HEK293 (cell line): Measurements from ENCODE around the gene EIF3B.
"Not testable (repeated sequence)": the region's sequence is repeated elsewhere in the genome, so short reads cannot be mapped to it uniquely, and the experiment has no call there.

ENCODE experiments used
- CTCF ChIA-PET: fragments of 350-600 bp; formaldehyde crosslinking; extraction: SDS; loops from one replicate; lab custom pipeline; 2021; ENCODE audit warnings: antibody characterized with exemption; lab: Yijun Ruan, JAX
- POLR2A ChIA-PET: fragments of 300-600 bp; formaldehyde crosslinking; extraction: SDS; loops from one replicate; lab custom pipeline; 2020; ENCODE audit warnings: antibody characterized with exemption, inconsistent platforms; lab: Yijun Ruan, JAX
- H3K27ac ChIP-seq: fragments of 200-500 bp; sonication (Bioruptor generic); 2 replicates; pipeline ENCODE4 v1.5.1; 2014; ENCODE audit warnings: low read depth, low read length, control low read depth, inconsistent platforms; ENCODE audit errors: extremely low read depth
- H3K36me3 ChIP-seq, 2 experiments: fragments of 200-500 bp in 1 of 2; sonication (Bioruptor generic) in 1 of 2; 1 replicate in 1 of 2; 2 replicates in 1 of 2; pipeline ENCODE4 v1.5.1; 2014 to 2017; ENCODE audit warnings: inconsistent platforms in 2 of 2, low read length in 2 of 2; ENCODE audit not compliant: control insufficient read depth in 2 of 2, insufficient read depth in 1 of 2
- H3K4me1 ChIP-seq: fragments of 200-500 bp; sonication (Bioruptor generic); 2 replicates; pipeline ENCODE4 v1.5.1; 2014; ENCODE audit warnings: mild to moderate bottlenecking, low read length, inconsistent platforms; ENCODE audit not compliant: control insufficient read depth, insufficient read depth
- H3K4me3 ChIP-seq: 2 replicates; pipeline ENCODE4 v1.5.1; 2011; ENCODE audit warnings: low read depth, mild to moderate bottlenecking, control low read depth, low read length, moderate library complexity
- H3K9me3 ChIP-seq: fragments of 200-500 bp; sonication (Bioruptor generic); 2 replicates; pipeline ENCODE4 v1.5.1; 2014; ENCODE audit warnings: low read depth, low read length, inconsistent platforms; ENCODE audit not compliant: control insufficient read depth, insufficient read depth
- EGR2 ChIP-seq: fragments of 450-650 bp; formaldehyde crosslinking; IDR thresholded peaks from 2 replicates; pipeline ENCODE4 v1.5.1; 2016; ENCODE audit warnings: low read depth, missing biosample characterization, missing genetic modification characterization
- ELK4 ChIP-seq: IDR thresholded peaks from 2 replicates; pipeline ENCODE4 v1.6.1; 2011; ENCODE audit warnings: mild to moderate bottlenecking, low read depth, low read length, borderline replicate concordance
- GLI4 ChIP-seq: fragments of 450-650 bp; formaldehyde crosslinking; IDR thresholded peaks from 2 replicates; pipeline ENCODE4 v1.5.1; 2016; ENCODE audit warnings: missing biosample characterization, missing genetic modification characterization
- MEIS1 ChIP-seq: sonication (generic); formaldehyde crosslinking; IDR thresholded peaks from 2 replicates; pipeline ENCODE4 v1.8.1; 2022; ENCODE audit warnings: missing genetic modification reagents, mild to moderate bottlenecking, borderline replicate concordance
- SP2 ChIP-seq: fragments of 450-650 bp; formaldehyde crosslinking; IDR thresholded peaks from 2 replicates; pipeline ENCODE4 v1.5.1; 2016; ENCODE audit warnings: missing biosample characterization, missing genetic modification characterization
- ZBTB1 ChIP-seq: fragments of 450-650 bp; formaldehyde crosslinking; IDR thresholded peaks from 2 replicates; pipeline ENCODE4 v1.5.1; 2016; ENCODE audit warnings: missing biosample characterization, missing genetic modification characterization
- ZBTB11 ChIP-seq: fragments of 450-650 bp; formaldehyde crosslinking; conservative IDR thresholded peaks from 2 replicates; pipeline ENCODE4 v1.5.1; 2016; ENCODE audit warnings: low read depth, missing biosample characterization, missing genetic modification characterization
- ZBTB21 ChIP-seq: fragments of 450-650 bp; formaldehyde crosslinking; IDR thresholded peaks from 2 replicates; pipeline ENCODE4 v1.5.1; 2017; ENCODE audit warnings: missing biosample characterization, missing genetic modification characterization
- ZFHX2 ChIP-seq: fragments of 450-650 bp; formaldehyde crosslinking; conservative IDR thresholded peaks from 2 replicates; pipeline ENCODE4 v1.5.1; 2016; ENCODE audit warnings: missing biosample characterization, missing genetic modification characterization
- ZNF121 ChIP-seq: fragments of 450-650 bp; formaldehyde crosslinking; IDR thresholded peaks from 2 replicates; pipeline ENCODE4 v1.5.1; 2016; ENCODE audit warnings: missing biosample characterization, missing genetic modification characterization
- ZNF140 ChIP-seq: fragments of 450-650 bp; formaldehyde crosslinking; IDR thresholded peaks from 2 replicates; pipeline ENCODE4 v1.5.1; 2016; ENCODE audit warnings: missing biosample characterization, missing genetic modification characterization
- ZNF2 ChIP-seq: fragments of 450-650 bp; formaldehyde crosslinking; IDR thresholded peaks from 2 replicates; pipeline ENCODE4 v1.5.1; 2016; ENCODE audit warnings: missing biosample characterization, missing genetic modification characterization
- ZNF211 ChIP-seq: fragments of 450-650 bp; formaldehyde crosslinking; IDR thresholded peaks from 2 replicates; pipeline ENCODE4 v1.5.1; 2016; ENCODE audit warnings: low read depth, missing biosample characterization, missing genetic modification characterization
- ZNF223 ChIP-seq: fragments of 450-650 bp; formaldehyde crosslinking; IDR thresholded peaks from 2 replicates; pipeline ENCODE4 v1.5.1; 2016; ENCODE audit warnings: missing biosample characterization, missing genetic modification characterization
- ZNF292 ChIP-seq: fragments of 450-650 bp; formaldehyde crosslinking; IDR thresholded peaks from 2 replicates; pipeline ENCODE4 v1.5.1; 2016; ENCODE audit warnings: low read depth, missing biosample characterization, missing genetic modification characterization, borderline replicate concordance
- ZNF302 ChIP-seq: fragments of 450-650 bp; formaldehyde crosslinking; IDR thresholded peaks from 2 replicates; pipeline ENCODE4 v1.5.1; 2016; ENCODE audit warnings: missing biosample characterization, missing genetic modification characterization, low read depth
- ZNF335 ChIP-seq: fragments of 450-650 bp; formaldehyde crosslinking; conservative IDR thresholded peaks from 2 replicates; pipeline ENCODE4 v1.5.1; 2016; ENCODE audit warnings: missing biosample characterization, missing genetic modification characterization
- ZNF366 ChIP-seq: fragments of 450-650 bp; formaldehyde crosslinking; conservative IDR thresholded peaks from 2 replicates; pipeline ENCODE4 v1.5.1; 2016; ENCODE audit warnings: missing biosample characterization, missing genetic modification characterization
- ZNF433 ChIP-seq: fragments of 450-650 bp; formaldehyde crosslinking; IDR thresholded peaks from 2 replicates; pipeline ENCODE4 v1.5.1; 2016; ENCODE audit warnings: missing biosample characterization, missing genetic modification characterization, low read depth
- ZNF473 ChIP-seq: fragments of 450-650 bp; formaldehyde crosslinking; IDR thresholded peaks from 2 replicates; pipeline ENCODE4 v1.5.1; 2017; ENCODE audit warnings: missing biosample characterization, missing genetic modification characterization
- ZNF501 ChIP-seq: fragments of 450-650 bp; formaldehyde crosslinking; IDR thresholded peaks from 2 replicates; pipeline ENCODE4 v1.5.1; 2016; ENCODE audit warnings: missing biosample characterization, missing genetic modification characterization
- ZNF544 ChIP-seq: fragments of 450-650 bp; formaldehyde crosslinking; IDR thresholded peaks from 2 replicates; pipeline ENCODE4 v1.5.0; 2017; ENCODE audit warnings: missing biosample characterization, missing genetic modification characterization
- ZNF561 ChIP-seq: fragments of 450-650 bp; IDR thresholded peaks from 2 replicates; pipeline ENCODE4 v1.5.1; 2018; ENCODE audit warnings: missing biosample characterization, missing genetic modification characterization, borderline replicate concordance
- ZNF580 ChIP-seq: fragments of 450-650 bp; formaldehyde crosslinking; IDR thresholded peaks from 2 replicates; pipeline ENCODE4 v1.5.1; 2016; ENCODE audit warnings: missing biosample characterization, missing genetic modification characterization
- ZNF585B ChIP-seq: fragments of 450-650 bp; formaldehyde crosslinking; IDR thresholded peaks from 2 replicates; pipeline ENCODE4 v1.5.1; 2016; ENCODE audit warnings: missing biosample characterization, missing genetic modification characterization
- ZNF610 ChIP-seq: fragments of 450-650 bp; formaldehyde crosslinking; IDR thresholded peaks from 2 replicates; pipeline ENCODE4 v1.5.1; 2016; ENCODE audit warnings: missing biosample characterization, missing genetic modification characterization, borderline replicate concordance
- ZNF692 ChIP-seq: fragments of 450-650 bp; formaldehyde crosslinking; IDR thresholded peaks from 2 replicates; pipeline ENCODE4 v1.5.1; 2016; ENCODE audit warnings: missing biosample characterization, missing genetic modification characterization
- ZNF76 ChIP-seq: fragments of 450-650 bp; formaldehyde crosslinking; IDR thresholded peaks from 2 replicates; pipeline ENCODE4; 2016; ENCODE audit warnings: low read depth, missing biosample characterization, missing genetic modification characterization, borderline replicate concordance

Gene EIF3B

GRCh38 chr7:2416650-2417049, 62.0 kb downstream of the EIF3B start:
- H3K27ac ChIP-seq, result no peak overlapping the region
- peaks cover 9% of the 10 kb centered on the region for H3K4me1 ChIP-seq
- ChIA-PET CTCF (interaction anchor here (0.5 kb wide), 1 partner anchor 17 kb away, joined by 3 read pairs; no protein-coding TSS in a partner anchor), POLR2A (interaction anchor here (0.7 kb wide), 1 partner anchor 63 kb away, joined by 4 read pairs; no protein-coding TSS in a partner anchor)
- TF ChIP-seq ZNF473 (tag by site-specific recombination) (no peak), ZNF76 (tag by site-specific recombination) (no peak), ZNF610 (no peak), ZNF2 (no peak), ZNF433 (no peak), ZNF223 (tag by site-specific recombination) (no peak), GLI4 (tag by site-specific recombination) (no peak), ZNF692 (no peak), ZNF335 (no peak), ZNF292 (tag by site-specific recombination) (no peak), ZNF561 (no peak), ZBTB11 (tag by site-specific recombination) (no peak), ZBTB1 (no peak), ZNF501 (tag by site-specific recombination) (no peak)
- H3K9me3 ChIP-seq, result no peaks in the 10 kb centered on the region
- H3K4me3 ChIP-seq, result no peak overlapping the region
- peaks cover 0 to 4% of the 10 kb centered on the region in 2 experiments; a peak in 1 of 3 replicates for H3K36me3 ChIP-seq

GRCh38 chr7:2417178-2417577, 62.6 kb downstream of the EIF3B start:
- ChIA-PET CTCF (interaction anchor here (0.7 kb wide), 1 partner anchor 34 kb away, joined by 4 read pairs; no protein-coding TSS in a partner anchor), POLR2A (interaction anchor here (0.5 to 0.7 kb wide), 2 partner anchors 33 to 64 kb away, joined by 4 to 6 read pairs; no protein-coding TSS in a partner anchor)
- not testable (repeated sequence) for H3K4me3 ChIP-seq, H3K4me1 ChIP-seq, H3K27ac ChIP-seq, H3K36me3 ChIP-seq, H3K9me3 ChIP-seq
- peak; percentile 53; the same call in 1 of the 2 replicates for TF ChIP-seq ZNF121 (tag by site-specific recombination)

GRCh38 chr7:2417981-2418481, 63.4 kb downstream of the EIF3B start:
- CTCF ChIA-PET, result interaction anchor here (0.7 to 2.5 kb wide), 3 partner anchors 13 to 251 kb away, joined by 3 to 9 read pairs (median 4); no protein-coding TSS in a partner anchor
- Histone ChIP-seq H3K4me3 (no peak overlapping the region), H3K9me3 (no peaks in the 10 kb centered on the region), H3K4me1 (no peaks in the 10 kb centered on the region), H3K27ac (no peak overlapping the region), H3K36me3 (peaks cover 0 to 4% of the 10 kb centered on the region in 2 experiments; a peak in 1 of 3 replicates)
- POLR2A ChIA-PET, result no interaction called here
- TF ChIP-seq EGR2 (tag by site-specific recombination), result no peak
- no peak for TF ChIP-seq ZNF121 (tag by site-specific recombination)
- TF ChIP-seq MEIS1 (CRISPR knock-in tag), result no peak
- TF ChIP-seq SP2 (tag by site-specific recombination), result no peak
- TF ChIP-seq ZNF585B (tag by site-specific recombination), result no peak
- no peak for TF ChIP-seq ZNF140 (tag by site-specific recombination)
- TF ChIP-seq ZBTB21 (tag by site-specific recombination), result no peak
- TF ChIP-seq ZNF580 (tag by site-specific recombination), result no peak
- no peak for TF ChIP-seq ZFHX2 (tag by site-specific recombination)
- TF ChIP-seq ZNF211 (tag by site-specific recombination), result no peak
- no peak for TF ChIP-seq ELK4
- TF ChIP-seq ZNF366 (tag by site-specific recombination), result no peak
- TF ChIP-seq ZNF302 (tag by site-specific recombination), result no peak
- TF ChIP-seq ZNF544 (tag by site-specific recombination), result no peak
